Lung (tissue), 12 donors: ENCODE data around the gene CAMK1G. TPM values are rescaled to one million over a fixed set of nuclear protein-coding genes. Genes with fewer than 3 reads are reported as not detected.

Experiments
- ATAC-seq: fragments of 200-7000 bp; cut with Tn5 transposase; one replicate; pipeline ENCODE4 v1.9.1; 2020; ENCODE audit warnings: moderate number of reproducible peaks; ENCODE audit not compliant: insufficient read depth, low FRiP score
- DNase-seq, 3 donors: peaks; one replicate each; pipeline ENCODE4 v3.0.0-alpha.2; 2013 to 2017
- H3K27ac ChIP-seq, 2 donors: one replicate each; pipeline ENCODE4 v1.5.1; 2013; ENCODE audit warnings: mild to moderate bottlenecking in 2 of 2, moderate library complexity in 2 of 2, control low read depth in 1 of 2, inconsistent platforms in 1 of 2, low read depth in 1 of 2, low read length in 1 of 2
- H3K27me3 ChIP-seq, 3 donors: one replicate each; pipeline ENCODE4 v1.5.1; 2013; ENCODE audit warnings: low read length in 2 of 3; ENCODE audit not compliant: control insufficient read depth in 3 of 3, insufficient read depth in 3 of 3
- H3K36me3 ChIP-seq, 4 donors: one replicate each; pipeline ENCODE4 v1.5.1; 2013; ENCODE audit warnings: low read length in 4 of 4, mild to moderate bottlenecking in 1 of 4, moderate library complexity in 1 of 4; ENCODE audit not compliant: control insufficient read depth in 4 of 4, insufficient read depth in 4 of 4
- H3K4me1 ChIP-seq, 5 donors: one replicate each; pipeline ENCODE4 v1.5.1; 2013; ENCODE audit warnings: low read length in 5 of 5, mild to moderate bottlenecking in 2 of 5, moderate library complexity in 1 of 5; ENCODE audit not compliant: control insufficient read depth in 5 of 5, insufficient read depth in 5 of 5
- H3K4me3 ChIP-seq: one replicate; pipeline ENCODE4 v1.5.1; 2013; ENCODE audit warnings: mild to moderate bottlenecking, control low read depth, moderate library complexity
- H3K9ac ChIP-seq, 2 donors: one replicate each; pipeline ENCODE4 v1.5.1; 2013; ENCODE audit warnings: low read length in 2 of 2, control low read depth in 1 of 2; ENCODE audit not compliant: insufficient read depth in 1 of 2
- H3K9me3 ChIP-seq, 4 donors: one replicate each; pipeline ENCODE4 v1.5.1; 2013; ENCODE audit warnings: low read length in 3 of 4, mild to moderate bottlenecking in 1 of 4, moderate library complexity in 1 of 4; ENCODE audit not compliant: control insufficient read depth in 4 of 4, insufficient read depth in 3 of 4
- CTCF ChIP-seq: IDR thresholded peaks from 2 replicates; pipeline ENCODE4 v1.5.1; 2012; ENCODE audit warnings: mild to moderate bottlenecking; ENCODE audit errors: control extremely low read depth, extremely low read depth
- WGBS, 2 donors: extraction: QIAGEN DNeasy Blood & Tissue Kit; methylation state at CpG; one replicate each; pipeline ENCODE4 v1.1.7; 2013; 5-methylcytosine and 5-hydroxymethylcytosine counted together
- polyA plus RNA-seq, 2 donors: library from polyadenylated mRNA; stranded (reverse); fragments of 200-250 nt; gene quantifications; one replicate each; pipeline ENCODE4 v1.2.1, GENCODE V29; 2013
- total RNA-seq, 2 donors: library from RNA; depleted of rRNA in 1 of 2; stranded (reverse); fragments of >200 nt in 1 of 2; gene quantifications; one replicate each; pipeline ENCODE4 v1.2.1, GENCODE V29; 2014 to 2021
- donor health status: control.
- donor health status: control.
- donor health status: Bipolar disorder and iron deficiency.
- donor health status: healthy.
- donor health status: DM: yes; HTN: yes; CAD: no.

The CAMK1G gene
- total and polyA plus RNA-seq, 4 donors: 0.14 to 2.4 (median 0.80) TPM; not detected in 1

- H3K27me3 ChIP-seq: no peaks in the 10 kb centered on the region
- no peak overlapping the region for H3K9ac ChIP-seq
- H3K4me3 ChIP-seq: no peak overlapping the region
- H3K36me3 ChIP-seq: no peaks in the 10 kb centered on the region
- peaks cover 0 to 2% (median 0%) of the 10 kb centered on the region in 4 donors for H3K9me3 ChIP-seq
- no peak for TF ChIP-seq CTCF
- ATAC-seq: no peak
- 83 to 87% methylated on average over 6 of the region's 6 CpGs for WGBS, 2 donors
- peaks cover 0 to 24% (median 7%) of the 10 kb centered on the region in 5 donors for H3K4me1 ChIP-seq
- H3K27ac ChIP-seq: no peak overlapping the region
- DNase-seq: no peak
These were observed 6.3 kb downstream of the CAMK1G start for GRCh38 chr1:209589863-209590262.

GRCh38 chr1:209590405-209590804 lies 6.9 kb downstream of the CAMK1G start:
- Histone ChIP-seq H3K27me3 (no peaks in the 10 kb centered on the region), H3K36me3 (no peaks in the 10 kb centered on the region), H3K4me3 (no peak overlapping the region), H3K27ac (no peak overlapping the region), H3K9me3 (peaks cover 0 to 2% (median 0%) of the 10 kb centered on the region in 4 donors), H3K4me1 (peaks cover 0 to 19% (median 7%) of the 10 kb centered on the region in 5 donors), H3K9ac (no peak overlapping the region)
- no peak for ATAC-seq
- 63 to 69% methylated on average over 6 of the region's 6 CpGs for WGBS, 2 donors
- peak; percentile 42 to 62 (median 46) for DNase-seq
- no peak for TF ChIP-seq CTCF

- no peak for ATAC-seq
- DNase-seq: no peak
- peaks cover 0 to 3% (median 0%) of the 10 kb centered on the region in 4 donors for H3K36me3 ChIP-seq
- TF ChIP-seq CTCF: no peak
- H3K27ac ChIP-seq: no peak overlapping the region
- H3K4me1 ChIP-seq: peaks cover 0 to 4% (median 0%) of the 10 kb centered on the region in 5 donors
- H3K4me3 ChIP-seq: no peak overlapping the region
- no peak overlapping the region for H3K9ac ChIP-seq
- H3K27me3 ChIP-seq: no peaks in the 10 kb centered on the region
- H3K9me3 ChIP-seq: peaks cover 0 to under 1% (median 0%) of the 10 kb centered on the region in 4 donors
- 46 to 60% methylated on average over 2 of the region's 2 CpGs for WGBS, 2 donors
These were observed 10.2 kb downstream of the CAMK1G start for GRCh38 chr1:209593747-209594146.

- TF ChIP-seq CTCF: no peak
- no peak overlapping the region for H3K27ac ChIP-seq
- H3K4me3 ChIP-seq: no peak overlapping the region
- no peak overlapping the region for H3K9ac ChIP-seq
- DNase-seq: no peak
- 68 to 70% methylated on average over 1 of the region's 1 CpG for WGBS, 2 donors
- H3K36me3 ChIP-seq: peaks cover 0 to 3% (median 0%) of the 10 kb centered on the region in 4 donors
- no peaks in the 10 kb centered on the region for H3K9me3 ChIP-seq
- peaks cover 0 to 4% (median 0%) of the 10 kb centered on the region in 5 donors for H3K4me1 ChIP-seq
- no peaks in the 10 kb centered on the region for H3K27me3 ChIP-seq
- no peak for ATAC-seq
These were observed 10.9 kb downstream of the CAMK1G start for GRCh38 chr1:209594440-209594839.
